NCI-H2107 treated with DMSO at 0.1 percent for 48 hours (cell line): Measurements from ENCODE around the gene CARD11.

ENCODE experiments used
- DNase-seq: peaks from one replicate; lab custom pipeline; 2025; ENCODE audit not compliant: unreplicated experiment; lab: John Stamatoyannopoulos, UW

The CARD11 gene

DNA sequence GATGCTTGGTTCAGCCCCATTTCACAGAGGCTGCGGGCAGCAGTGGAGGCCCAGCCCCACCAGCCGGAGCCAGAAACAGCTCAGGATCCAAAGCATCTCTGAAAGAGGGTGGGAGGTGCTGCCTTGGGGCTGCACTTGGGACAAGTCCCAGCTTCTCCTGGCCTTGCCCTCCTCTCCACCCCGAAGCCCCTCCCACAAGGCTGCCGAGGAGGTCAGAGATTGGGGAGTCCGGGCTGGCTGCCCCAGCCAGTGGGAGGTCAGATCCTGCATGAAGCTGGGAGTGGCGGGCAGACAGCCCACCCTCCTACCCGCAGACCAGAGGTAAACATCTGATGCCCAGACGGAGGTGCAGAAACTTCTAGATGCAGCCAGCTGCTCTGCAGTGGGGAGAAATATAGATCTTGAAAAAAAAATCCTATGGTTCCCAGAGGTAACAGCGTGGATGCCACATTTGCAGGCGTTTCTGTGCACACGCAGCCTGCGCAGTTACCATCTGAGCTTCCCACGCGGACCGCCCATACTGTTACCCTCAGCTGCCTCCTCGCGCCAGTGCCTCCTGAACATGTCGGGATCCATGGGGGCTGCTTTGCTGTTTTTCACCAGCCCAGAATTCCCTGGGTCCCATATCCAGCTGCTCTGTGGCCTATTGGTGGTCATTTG lies 162.7 kb downstream of the CARD11 start:
- no peak for DNase-seq

DNA sequence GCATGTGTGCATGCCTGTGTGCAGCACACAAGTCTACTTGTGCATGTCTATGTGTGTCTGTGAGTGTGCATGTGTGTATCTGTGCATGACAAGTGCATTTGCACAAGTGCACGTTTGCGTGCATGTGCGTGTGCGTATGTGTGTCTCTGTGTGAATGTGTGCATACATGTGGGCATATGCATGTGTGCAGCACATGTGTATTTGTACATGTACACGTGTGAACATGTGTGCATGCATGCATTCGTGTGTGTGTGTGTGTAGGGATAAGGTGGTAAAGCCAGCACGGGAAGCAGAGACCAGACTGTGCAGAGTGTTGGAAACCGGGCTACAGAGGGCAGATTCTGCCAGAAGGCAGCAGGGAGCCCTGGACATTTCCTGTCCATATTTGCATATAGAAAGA lies 163.6 kb downstream of the CARD11 start:
- no peak for DNase-seq

DNA sequence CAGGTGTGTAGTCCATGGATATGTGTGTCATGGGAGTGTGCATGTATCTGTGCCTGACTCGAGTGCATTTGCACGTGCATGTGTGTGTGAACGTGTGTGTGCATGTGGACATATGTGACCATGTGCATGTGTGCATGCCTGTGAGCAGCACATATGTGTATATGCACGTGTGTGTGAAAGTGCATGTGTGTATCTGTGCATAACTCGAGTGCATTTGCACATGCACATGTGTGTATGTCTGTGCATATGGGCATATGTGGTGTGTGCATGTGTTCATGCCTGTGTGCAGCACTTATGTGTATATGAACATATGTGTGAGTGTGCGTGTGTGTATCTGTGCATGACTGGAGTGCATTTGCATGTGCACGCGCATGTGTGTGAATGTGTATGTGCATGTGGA lies 164.3 kb downstream of the CARD11 start:
- no peak for DNase-seq

DNA sequence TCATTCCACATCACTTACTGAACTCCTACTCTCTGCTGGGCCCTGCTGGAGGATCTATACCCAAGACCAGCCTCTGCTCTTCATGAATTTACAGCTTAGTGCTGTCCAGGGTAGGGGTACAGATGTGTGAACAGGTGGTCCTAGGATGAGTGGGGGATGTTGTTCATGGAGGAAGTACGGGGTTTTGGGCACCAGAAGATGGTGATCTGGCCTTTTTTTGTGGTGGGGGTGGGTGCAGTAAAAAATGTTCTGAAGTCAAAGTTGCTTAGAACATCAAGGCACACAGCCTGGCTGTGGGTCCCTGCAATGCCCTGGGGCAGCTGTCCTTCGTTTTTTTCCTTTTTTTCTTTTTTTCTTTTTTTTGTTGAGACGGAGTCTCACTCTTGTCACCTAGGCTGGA lies 165.4 kb downstream of the CARD11 start:
- no peak for DNase-seq

DNA sequence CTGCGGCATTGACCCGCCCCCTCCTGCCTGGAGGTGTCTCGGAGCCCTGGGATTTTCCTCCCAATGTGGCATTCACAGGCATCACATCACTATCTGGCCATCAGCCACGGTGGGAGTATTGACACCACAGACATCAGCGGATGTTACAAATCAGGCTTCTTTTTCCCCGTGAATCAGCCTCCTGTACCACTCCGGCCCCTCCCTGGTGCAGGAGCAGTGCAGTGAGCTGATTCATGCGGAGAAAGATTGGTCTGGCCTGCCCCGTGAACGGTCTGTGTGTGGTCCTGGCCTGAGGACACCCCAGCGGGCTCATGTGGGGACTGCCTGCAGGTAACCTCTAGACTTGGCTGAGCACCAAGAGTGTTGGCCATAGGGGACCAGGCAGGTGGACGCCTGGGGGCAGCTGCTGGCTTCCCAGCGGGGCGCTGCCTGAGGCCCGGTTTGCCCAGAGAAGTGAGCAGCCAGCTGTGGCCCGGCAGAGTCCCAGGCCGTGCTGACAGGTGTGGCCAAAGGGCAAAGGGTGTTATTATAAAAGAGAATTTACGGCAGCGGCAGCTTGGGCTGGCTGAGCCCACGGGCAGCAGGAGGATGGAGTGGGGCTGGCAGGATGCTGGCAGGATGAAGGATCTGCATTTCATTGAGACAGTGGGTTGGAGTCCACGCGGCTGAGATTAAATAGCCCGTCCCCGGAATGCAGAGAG lies 167.5 kb downstream of the CARD11 start:
- DNase-seq, result no peak

DNA sequence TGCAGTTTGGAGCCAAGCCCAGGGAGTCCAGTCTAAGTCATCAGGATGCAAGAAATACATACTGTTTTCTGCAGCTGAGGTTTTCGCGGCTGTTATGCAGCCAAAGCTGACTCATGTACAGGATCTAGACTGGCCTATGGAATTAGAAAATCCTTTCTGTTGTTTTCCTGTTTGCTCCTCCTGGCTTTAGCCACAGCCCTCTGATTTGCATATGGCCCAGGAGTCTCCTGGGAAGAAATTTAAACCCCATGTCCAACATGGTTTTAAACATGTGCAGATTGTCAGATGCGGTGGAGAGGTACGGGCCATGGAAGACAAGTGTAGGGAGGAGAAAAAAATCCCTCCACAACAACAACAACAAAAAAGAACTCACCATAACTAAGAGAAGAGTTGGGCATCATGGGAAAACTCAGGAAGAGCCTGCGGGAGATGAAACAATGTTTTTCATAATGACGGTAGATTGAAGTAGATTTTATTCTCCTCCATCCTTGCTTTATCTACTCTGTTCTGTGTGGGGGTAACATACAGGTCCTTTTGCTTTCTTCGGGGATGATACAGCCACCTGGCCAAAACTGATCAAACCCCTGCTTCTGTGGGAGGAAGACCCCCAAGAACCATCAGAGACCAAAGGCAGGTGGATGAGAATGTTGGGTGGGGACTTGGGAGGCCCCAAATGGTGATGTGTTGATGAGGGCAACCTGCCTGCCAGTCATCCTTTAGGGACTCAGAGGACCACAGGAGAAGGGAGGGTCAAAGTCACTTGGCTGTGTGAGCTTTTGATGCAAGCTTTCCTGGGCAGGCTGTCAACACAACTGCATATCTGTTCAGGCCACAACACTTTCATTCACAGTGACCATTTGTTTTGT lies 169.7 kb downstream of the CARD11 start:
- DNase-seq, result no peak

DNA sequence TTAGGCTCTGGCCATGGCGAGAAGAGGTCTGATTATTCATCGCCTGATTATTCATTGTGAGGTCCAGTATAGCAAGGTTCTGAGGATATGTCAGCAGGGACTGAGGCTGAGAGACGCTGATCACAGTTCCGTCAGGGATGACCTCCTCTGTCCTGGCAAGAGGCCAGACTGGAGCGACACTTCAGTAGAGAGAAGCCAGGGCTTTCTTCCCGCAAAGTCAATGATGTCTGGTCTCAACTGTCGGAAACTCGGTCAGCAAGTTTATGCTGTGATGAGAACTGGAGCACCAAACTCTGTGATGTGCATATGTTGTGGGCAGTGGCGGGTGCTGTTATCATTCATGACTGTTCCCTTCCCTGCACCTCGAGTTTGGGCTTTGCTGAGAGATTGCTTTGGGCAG lies 170.5 kb downstream of the CARD11 start:
- no peak for DNase-seq

DNA sequence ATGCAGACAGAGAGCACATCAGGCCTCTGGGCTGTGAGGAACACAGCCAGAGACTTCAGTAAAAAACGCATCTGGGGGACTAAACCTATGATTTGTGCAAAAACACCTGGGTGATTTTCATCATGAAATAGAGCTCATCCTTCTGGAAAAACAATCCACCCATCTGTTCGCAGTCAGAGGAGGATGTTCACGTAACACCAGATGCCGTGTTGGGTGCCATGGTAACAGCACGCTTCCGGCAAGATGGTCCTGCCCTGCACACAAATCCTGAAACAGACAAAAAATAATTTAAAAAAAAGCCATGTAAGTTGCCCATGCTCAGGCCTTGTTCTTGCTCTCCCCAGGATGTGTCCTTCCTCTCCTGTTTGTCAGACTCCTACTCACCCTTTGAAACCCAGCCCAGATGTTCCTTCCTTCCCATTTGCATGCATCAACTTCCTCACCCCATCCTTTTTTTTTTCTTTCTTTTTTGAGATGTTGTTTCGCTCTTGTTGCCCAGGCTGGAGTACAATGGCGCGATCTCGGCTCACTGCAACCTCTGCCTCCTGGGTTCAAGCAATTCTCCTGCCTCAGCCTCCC lies 171.3 kb downstream of the CARD11 start:
- DNase-seq, result no peak

DNA sequence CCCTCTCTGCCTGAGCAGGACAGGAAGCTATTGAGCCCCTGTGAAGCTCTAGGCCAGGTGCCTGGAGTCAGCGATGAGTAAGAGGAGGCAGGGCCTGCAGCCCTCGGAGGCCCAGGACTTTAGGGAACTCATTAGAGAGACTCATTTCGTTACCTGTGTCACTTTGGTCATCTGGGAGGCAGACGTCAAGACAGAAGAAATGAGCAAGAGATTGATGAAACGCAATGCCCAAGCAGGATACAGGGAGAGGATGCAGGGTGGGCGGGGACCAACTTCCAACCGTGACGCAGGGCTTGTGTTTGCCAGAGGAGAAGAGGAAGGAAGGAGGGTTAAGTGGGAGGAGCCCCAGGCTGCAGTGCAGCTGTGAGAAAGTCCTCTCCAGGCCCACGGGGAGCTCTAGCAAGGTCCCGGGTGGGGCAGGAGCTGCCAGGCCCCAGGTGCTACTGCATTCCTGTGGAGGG lies 173.2 kb downstream of the CARD11 start:
- DNase-seq, result no peak

DNA sequence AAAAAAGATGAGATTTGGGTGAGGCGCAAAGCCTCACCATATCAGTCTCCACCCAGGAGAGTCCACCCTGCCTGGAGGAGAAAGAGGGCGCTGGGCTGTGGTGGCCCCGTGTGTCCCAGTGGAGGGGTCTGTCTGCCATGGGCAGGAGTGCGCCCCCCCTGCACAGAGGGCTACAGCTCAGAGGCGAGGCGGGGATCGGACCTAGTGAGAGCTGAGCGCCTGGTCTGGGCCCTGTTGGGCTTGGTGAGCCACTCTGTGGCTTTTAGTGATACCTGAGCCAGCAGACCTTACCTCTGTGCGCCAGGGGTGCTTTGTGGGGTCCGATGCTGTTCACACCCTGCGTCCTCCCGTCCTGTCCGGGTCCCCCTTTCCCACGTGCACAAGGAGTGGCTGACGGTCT lies 173.7 kb downstream of the CARD11 start:
- DNase-seq, result no peak

DNA sequence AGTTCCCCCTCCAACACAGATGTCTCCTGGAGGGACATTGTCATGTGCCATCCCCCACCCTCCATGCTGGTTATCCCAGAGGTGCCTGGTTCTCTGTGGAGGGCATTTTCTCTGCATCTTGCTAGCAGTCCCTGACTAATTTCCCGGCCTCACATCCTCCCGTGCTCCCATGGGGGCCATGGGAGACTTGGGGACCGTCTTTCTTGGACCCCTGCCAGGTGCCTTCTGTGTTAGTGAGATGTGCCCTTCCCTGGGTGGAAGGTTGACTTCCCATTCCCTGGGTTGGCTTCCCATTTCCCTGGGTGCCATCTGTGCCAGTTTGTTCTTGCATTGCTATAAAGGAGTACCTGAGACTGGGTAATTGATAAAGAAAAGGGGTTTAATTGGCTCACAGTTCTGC lies 177.1 kb downstream of the CARD11 start:
- DNase-seq, result no peak

DNA sequence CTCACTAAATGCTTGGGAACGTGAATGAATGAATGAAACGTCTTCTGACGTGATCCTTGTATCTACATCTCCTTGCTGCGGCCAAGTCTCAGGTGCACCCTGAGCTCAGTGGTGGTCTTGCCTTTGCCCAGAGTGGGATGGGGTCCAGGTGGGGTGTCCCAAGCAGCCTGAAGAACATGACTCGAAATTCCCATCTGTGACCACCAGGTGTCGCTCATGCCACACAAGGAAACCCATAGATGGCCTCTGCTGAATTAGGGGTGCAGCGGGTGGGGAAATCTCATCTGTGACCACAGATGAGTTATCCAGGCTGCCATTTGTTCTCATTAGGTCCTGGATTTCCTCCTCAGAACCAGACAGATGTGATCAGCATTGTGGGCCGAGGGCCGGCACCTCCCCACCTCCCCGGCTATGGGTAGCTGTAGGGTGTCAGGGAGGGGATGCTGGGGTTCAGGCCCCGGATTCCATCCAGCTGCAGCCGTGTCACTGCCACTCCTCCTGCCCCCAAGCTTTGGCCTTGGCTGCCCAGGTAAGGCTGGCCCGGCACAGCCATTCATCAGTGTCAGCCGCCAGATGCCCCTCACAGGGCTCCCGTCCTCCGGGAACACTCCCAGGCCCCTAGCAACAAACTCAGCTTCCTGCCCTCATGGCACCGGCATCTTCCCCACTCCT lies 178.5 kb downstream of the CARD11 start:
- peak; percentile 64 for DNase-seq

DNA sequence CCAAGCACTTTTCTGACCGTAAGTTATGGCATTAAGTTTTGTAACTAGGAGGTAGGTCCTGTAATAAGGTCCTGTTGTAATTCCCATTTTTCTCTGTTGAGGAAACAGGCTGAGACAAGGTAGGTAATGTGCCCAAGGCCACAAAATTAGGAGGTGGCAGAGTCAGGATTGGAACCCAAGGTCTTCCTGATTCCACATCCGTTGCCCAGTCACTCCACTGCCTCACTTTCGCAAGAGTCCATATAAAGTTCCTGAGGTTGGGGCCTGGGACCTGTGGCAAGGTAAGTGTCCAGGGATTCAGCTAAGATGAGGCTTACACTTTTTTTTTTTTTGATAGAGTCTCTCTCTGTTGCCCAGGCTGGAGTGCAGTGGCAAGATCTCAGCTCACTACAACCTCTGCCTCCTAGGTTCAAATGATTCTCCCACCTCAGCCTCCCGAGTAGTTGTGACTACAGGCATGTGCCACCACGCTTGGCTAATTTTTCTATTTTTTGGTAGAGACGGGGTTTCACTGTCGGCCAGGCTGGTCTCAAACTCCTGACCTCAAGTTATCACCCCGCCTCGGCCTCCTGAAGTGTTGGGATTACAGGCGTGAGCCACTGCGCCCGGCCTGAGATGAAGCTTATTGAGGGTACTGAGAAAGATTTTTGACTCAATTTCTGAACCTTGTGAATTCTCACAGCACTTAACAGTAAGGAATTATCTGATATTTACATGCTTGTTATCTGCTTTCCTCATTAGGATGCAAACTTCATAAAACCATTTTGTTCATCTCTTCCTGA lies 179.3 kb downstream of the CARD11 start:
- no peak for DNase-seq

DNA sequence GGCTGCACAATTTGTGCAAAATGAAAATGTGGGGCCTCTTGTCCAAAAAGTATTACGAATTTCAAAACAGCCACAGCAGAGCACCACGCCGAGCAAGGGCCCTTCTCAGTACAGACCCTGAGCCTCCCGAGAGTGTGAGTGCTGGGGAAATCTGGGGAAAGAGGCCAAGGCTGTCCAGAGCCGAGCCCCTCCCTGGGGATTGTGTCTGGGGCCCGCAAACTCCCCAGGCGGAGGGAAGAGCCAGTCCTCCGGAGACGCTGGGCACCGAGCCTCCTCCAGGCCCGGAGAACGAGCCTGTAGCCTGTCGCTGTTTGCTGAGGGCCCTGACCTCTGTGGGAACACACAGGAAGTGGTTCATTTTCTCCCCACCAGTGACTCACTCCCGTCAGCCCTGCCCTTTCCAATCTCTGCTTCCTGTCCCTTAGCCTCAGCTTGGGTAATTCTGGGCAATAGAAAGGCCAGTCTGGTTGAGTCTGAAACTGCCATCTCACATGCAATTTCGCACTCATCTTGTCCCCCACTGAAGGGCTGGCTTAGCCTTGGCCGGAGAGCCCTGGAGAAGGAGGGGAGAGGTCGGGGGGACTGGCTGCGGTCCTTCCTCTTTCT lies 180.1 kb downstream of the CARD11 start:
- no peak for DNase-seq

DNA sequence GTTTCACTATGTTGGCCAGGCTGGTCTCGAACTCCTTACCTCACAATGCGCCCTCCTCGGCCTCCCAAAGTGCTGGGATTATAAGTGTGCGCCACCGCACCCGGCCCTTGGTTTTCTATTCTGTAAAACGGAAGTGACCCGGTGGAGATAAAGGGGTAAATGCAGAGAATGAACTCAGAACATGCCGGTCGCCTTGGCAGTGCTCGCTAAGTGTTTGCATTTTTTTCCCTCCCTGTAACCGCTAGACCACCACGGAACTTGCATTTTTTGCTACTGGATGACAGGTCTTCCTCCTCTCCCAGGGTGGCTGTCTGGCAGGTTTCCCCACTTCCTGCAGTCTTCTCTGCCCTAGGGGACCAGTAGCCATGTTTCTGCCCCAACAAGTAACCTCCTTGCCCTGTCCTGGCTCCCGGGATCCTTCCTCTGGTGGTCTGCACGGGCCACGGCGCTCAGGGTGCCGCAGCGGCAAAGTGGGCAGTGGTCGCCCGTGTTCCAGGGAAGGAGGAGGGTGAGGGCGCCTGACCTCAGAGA lies 180.8 kb downstream of the CARD11 start:
- no peak for DNase-seq

DNA sequence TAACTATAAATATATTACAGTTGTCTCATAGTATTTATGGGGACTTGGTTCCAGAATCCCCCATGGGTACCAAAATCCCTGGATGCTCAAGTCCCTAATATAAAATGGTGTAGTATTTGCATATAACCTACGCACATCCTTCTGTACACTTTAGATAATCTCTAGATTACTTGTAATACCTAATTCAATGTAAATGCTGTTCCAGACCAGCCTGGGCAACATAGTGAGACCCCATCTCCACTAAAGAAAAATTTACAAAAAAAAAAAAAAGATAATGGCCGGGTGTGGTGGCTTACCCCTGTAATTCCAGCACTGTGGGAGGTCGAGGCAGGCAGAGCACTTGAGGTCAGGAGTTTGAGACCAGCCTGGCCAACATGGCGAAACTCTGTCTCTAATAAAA lies 182.2 kb downstream of the CARD11 start:
- DNase-seq, result no peak

DNA sequence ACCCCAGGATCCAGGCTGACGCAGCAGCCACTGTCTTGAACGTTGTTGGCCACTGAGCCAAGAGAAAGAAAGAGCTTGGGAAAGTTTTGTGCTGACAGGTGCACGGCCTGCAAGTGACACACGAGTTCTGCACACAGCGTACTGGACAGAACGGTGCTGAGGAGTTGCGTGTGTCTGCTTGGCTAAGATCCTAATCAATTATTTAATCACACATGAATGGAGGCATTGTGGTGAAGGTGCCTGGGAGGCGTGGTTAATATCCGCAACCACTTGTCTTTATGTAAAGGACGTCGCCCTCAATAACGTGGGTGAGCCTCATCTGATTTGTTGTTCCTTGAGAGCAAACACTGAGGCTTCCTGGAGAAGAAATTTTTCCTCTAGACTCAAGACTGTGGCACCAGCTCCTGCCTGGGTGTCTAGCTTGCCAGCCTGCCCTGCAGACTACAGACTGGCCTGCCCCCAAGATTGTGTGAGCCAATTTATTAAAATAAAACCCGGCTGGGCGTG lies 183.0 kb downstream of the CARD11 start:
- no peak for DNase-seq

DNA sequence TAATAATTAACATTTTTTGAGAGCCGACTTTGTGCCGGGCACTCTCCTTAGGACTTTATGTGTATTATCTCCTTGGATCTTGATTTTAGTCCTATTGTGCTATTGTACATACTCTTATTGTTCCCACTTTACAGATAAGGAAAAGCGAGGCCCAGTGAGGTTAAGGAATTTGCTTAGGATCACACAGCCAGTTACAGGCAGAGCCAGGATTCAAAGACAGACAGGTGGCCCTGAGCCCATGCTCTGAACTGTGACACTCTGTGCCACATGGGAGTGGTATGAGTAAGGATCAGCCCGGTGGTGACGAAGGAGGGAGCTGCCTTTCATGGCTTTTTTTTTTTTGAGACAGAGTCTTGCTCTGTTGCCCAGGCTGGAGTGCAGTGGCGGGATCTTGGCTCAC lies 183.7 kb downstream of the CARD11 start:
- DNase-seq, result no peak

DNA sequence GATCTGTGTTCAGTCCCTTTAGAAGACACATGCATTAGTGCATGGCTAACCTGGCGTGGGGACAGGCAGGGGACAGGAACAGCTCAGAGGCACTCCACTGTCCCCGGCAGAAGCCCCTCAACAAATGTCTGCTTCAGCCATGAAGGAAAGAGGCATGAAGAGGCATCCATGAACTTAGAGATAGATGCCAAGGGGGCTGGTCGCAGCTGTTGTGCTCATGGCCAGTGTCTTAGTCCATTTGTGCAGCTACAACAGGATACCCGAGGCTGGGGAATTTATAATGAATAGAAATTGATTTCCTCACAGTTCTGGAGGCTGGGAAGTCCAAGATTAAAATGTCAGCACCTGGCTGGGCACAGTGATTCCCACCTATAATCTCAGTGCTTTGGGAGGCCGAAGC lies 185.0 kb downstream of the CARD11 start:
- DNase-seq, result no peak
